ENCODE data around the gene ACIN1. TPM values are rescaled to one million over a fixed set of nuclear protein-coding genes. Genes with fewer than 3 reads are reported as not detected.
"Not testable (repeated sequence)": the region's sequence is repeated elsewhere in the genome, so short reads cannot be mapped to it uniquely, and the experiment has no call there.

ACIN1 gene
- polyA plus RNA-seq, 1 donor: 365 TPM

DNA sequence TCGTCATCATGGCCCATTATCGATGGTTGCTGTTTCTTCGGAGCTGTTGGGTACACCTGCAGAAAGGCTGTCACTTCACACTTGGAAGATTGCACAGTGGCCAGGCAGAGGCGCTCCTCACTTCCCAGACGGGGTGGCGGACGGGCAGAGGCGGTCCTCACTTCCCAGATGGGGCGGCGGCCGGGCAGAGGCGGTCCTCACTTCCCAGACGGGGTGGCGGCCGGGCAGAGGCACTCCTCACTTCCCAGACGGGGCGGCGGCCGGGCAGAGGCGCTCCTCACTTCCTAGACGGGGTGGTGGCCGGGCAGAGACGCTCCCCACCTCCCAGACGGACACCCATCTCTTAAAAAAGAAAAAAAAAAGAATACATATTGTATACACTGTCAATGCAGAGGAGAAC lies 13.2 kb upstream of the ACIN1 start:
- not testable (repeated sequence) for DNase-seq

DNA sequence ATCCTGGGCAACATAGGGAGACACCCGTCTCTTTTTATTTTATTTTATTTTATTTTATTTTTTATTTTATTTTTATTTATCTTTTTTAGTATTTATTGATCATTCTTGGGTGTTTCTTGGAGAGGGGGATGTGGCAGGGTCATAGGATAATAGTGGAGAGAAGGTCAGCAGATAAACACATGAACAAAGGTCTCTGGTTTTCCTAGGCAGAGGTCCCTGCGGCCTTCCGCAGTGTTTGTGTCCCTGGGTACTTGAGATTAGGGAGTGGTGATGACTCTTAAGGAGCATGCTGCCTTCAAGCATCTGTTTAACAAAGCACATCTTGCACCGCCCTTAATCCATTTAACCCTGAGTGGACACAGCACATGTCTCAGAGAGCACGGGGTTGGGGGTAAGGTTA lies 12.7 kb upstream of the ACIN1 start:
- DNase-seq: not testable (repeated sequence)

DNA sequence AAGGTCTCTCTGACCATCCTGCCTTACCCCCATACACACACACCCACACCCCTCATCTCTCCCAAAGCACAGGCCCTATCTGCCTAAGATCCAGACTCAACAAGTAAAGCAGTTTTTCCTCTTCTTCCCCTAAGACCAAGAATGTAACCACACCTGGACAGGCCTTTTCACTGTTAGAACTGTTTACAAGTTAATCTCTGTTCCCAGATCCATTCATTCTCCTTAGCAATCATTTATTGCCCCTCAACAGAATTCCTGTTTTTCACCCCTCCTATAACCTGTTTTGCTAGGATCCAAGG lies 11.8 kb upstream of the ACIN1 start:
- no peak for DNase-seq

DNA sequence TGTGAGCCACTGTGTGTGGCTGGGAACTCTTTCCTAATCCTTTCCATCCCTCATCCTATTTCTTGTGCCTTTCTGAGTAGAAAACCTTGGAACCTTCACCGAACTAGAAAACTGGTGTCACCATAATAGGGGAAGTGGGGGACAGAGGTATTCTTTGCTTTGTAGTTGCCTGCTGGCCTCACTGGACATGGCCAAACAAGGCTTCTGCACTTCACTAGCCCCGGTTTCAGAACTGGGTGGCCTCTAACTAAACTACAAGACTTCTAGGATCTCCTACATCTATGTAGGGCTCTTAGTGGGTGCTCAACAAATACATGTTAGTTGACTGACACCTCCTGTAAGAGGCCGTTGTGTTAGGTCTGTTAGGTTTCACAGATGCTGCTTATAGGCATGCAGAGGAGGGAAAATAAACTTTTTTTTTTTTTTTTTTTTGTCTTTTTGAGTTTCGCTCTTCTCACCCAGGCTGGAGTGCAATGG lies 10.4 kb upstream of the ACIN1 start:
- no peak for DNase-seq

DNA sequence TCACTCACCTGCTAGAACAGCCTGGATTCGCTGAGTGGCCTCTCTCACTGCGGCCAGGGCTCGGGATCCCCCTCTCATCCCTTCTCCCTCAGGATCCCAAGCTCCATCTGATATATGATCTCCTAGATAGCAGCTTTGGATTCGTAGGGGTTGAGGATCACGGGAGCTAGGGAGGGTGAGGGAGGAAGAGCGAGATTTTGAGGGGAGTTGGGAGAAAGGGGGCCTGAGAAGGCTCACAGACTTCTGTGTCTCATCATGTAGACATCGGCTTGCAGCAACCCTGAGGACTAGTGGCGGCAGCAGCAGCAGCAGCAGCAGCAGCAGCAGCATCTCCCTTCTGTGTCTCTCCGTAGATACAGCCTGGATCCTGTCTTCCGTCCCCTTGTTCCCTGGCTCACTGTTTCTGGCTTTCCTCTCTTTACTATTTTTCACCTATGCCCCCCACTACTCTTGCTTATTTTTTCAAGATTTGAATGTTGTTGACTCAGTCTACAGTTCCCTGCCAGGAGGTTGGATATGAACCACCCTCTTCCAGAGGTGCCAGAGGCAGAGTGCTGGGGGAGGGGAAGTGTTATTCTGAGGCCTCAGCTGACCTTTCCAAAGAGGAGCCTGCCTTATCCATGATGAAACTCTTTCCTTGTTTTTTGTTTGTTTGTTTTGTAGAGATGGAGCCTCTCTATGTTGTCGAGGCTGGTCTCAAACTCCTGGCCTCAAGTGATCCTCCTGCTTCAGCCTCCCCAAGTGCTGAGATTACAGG lies 9.8 kb upstream of the ACIN1 start, which contains the start of gene CIROP:
TSS of gene CIROP (minus strand) at position 399 of the 757 bp plus-strand sequence. CDS start at position 330, 69 bp downstream.
- DNase-seq: no peak

DNA sequence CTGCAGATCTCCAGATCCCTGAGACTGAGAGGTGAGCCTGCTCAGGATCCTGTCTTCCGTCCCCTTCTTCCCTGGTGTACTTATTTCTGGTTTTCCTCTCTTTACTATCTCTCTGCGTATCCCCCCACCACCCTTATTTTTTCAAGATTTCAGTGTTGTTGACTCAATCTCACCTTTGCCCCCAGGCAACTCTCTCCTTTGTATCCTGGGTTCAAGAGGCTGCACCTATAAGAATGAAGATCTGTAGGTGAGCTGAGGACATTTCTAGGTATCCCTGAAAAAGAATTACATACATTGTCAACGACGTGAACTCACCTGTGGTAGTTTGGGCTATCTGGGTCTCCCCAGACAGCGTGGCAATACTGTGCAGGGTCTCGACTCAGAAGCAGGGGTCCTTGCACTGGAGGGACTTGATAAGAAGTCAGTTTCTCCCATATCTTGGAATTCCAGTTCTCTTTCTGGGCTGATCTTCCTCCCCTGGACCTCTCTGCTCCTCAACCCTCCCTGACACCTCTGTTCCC lies 9.2 kb upstream of the ACIN1 start:
- DNase-seq: no peak

DNA sequence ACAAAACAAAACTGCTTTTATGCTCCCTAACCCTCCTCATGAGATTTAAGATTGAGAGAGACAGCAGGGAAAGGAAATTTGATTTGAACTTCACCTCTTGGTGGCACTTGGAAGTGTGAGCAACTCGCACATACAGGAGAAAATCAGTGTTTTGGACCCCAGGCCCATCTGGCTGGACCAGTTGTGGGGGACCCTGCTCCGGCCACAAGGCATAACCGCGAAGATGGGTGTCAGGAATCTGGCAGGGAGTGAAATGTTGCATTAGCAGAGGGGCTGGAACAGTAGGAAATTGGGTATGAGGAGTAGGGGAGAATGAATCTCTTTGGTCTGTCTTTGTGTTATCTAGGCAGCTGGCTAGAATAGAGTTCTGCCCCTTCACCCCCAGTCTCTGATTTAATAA lies 8.6 kb upstream of the ACIN1 start:
- no peak for DNase-seq

DNA sequence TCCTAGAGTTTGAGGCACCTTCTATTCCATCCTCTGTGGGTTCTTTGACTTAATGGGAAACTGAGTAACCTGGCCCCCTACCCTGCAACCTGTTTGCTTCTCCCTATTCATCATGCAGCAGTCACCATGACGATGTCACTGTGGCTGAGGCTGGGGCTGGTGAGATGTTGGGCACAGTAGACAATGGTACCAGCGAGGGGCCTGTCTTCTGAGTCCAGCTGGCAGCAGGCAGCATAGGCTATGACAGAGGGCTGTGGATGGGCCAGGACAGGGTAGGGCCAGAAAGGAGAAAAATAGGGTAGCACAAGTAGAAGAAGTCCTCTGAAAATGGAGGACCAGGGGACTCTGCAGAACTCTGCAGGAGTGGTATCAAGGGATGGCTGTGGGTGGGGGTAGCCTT lies 7.9 kb upstream of the ACIN1 start:
- no peak for DNase-seq

DNA sequence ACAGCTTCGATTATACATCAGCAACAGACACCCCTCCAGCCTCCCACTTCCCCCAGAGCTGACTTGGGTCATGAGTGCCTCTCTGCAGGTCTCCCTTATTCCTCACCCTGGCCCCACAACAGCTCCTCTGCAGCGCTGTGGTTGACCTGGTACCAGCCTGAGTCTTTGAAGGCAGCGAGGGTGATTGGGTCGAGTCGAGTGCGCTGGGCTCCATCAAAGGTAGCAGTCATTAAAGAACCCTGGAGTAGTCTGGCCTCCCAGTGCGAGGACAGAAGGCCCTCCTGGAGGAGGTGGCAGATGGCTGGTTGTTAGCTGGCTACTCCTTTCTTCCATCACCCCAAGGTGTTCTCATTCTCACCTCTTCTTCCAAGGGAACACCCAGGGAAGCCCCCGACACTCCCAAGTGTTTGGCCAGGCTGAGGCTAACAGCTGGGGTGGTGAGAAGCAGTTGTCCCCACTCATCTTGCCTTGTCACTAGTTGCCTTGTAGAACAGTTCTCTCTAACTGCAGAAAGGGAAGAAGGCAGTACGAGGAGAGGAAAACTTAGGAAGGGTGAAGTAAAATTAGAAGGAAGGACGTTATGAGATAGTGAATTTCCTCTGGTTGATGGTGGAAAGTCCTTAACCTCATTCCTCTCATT lies 7.2 kb upstream of the ACIN1 start:
- no peak for DNase-seq

DNA sequence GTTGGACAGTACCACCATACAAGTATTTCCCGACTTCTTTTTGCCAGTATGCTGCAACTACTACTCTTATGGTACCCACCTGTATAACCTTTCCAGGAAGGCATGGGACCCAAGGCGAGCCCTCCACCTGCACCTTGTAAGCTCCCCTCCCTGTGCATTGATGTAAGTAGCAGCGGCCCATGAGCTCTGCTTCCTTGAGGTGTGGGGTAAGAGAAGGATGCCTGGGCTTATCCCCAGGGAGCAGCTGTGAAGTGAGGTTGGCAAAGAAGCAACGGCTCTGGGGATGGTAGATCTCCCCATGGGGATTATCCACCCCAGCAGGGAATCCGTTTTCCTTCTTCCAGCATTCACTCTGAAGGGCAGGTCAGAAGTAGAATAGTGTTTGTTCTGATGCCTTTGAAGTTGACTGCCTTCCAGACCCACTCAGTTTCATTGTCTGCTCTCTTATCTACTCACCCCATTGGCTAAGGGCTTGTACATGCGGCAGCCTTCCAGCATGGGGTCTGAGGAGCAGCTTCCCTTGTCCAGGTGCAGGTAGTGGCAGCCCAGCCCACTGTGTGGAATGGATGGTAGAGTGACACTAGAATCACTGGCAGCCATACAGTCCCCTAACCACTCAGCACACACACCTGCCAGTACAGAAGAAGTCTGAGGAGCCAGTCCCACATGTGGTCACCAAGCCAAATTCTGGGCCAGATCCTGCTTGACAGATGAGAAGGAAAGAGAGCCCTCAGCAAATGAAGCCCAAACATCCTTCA lies 6.5 kb upstream of the ACIN1 start:
- no peak for DNase-seq

DNA sequence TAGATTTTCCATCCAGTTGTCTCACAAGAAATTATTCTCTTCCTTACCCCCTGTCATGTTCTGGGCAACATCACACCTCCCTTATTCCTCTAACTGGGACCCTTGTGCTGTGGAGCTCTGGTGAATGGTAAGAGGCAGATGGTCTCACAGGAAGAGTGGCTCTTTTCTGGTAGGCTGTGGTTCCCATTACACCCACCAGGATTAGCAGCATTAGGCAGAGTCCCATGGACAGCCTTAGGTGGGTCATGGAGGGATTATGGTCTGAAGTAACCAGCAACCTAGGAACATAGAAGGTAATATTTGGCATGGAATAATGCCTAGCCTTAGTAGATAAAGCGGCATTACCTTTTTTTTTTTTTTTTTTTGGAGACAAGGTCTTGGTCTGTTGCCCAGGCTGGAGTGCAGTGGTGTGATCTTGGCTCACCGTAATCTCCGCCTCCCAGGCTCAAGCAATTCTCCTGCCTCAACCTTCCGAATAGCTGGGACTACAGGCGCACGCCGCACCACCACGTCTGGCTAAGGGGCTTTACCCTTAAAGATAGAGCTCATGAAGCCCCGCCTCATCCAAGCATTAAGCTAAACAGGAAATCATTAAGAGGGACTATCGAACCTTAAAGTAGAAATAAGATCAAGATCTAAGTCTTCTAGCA lies 4.4 kb upstream of the ACIN1 start:
- DNase-seq: no peak

DNA sequence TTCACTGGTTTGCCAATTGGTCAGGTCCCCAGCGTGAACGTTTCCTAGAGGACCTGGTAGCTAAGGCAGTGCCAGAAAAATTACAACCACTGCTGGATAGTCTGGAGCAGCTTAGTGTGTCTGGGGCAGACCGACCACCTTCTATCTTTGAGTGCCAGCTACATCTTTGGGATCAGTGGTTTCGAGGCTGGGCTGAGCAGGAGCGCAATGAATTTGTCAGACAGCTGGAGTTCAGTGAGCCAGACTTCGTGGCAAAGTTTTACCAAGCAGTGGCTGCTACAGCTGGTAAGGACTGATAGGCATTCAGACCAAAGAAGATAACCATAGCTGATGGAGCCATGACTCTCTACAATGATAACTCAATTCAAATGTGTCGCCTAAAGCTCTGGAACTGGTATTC lies 2.9 kb upstream of the ACIN1 start:
- DNase-seq: no peak

DNA sequence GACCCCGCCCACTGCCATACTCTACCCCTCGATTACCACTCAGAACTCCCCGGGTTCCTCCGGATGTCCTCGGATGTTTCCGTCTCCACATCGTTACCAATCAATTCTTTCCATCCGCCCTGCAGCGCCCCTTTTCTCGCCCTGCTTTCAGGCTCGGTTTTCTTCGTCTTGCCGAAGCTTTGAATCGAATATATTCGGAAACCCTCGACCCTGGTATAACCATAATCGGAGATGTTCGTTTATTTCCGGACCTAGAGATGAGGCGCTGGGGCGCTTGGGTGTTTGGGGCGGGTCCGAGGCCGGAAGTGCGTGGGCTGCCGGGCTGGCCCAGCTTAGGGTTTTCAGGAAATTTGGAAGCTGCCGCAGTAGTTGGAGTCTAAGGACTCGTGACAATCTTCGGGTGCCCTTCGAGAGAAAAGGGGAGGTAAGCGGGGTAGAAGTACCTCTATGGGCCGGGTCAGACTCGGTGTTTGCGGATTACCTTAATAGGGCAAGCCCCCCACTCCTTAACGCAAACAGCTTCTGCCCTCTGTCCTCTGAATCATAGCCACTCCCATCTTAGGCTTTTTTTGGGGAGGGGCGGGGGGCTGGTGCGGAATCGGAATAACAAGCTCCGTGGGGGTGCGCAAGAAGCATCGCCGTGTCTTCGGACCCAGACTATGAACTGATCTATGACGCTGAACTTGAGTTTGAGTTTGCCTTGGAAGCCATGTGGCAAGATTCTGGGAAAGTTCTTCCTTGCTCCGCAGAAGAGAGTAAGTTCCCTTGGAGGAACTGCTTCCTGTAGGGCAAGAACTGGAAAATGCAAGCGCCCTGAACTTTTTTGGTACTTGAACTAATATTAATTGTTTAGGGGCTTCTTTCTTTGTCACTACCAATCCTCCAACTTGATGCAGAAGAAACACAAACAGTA lies 516 bp upstream of the ACIN1 start, which contains the start of gene C14orf119:
TSS of gene C14orf119 (plus strand) at position 310 of the 913 bp plus-strand sequence. CDS start 2,154 bp downstream, outside the sequence.
- peak; percentile 100 for DNase-seq

DNA sequence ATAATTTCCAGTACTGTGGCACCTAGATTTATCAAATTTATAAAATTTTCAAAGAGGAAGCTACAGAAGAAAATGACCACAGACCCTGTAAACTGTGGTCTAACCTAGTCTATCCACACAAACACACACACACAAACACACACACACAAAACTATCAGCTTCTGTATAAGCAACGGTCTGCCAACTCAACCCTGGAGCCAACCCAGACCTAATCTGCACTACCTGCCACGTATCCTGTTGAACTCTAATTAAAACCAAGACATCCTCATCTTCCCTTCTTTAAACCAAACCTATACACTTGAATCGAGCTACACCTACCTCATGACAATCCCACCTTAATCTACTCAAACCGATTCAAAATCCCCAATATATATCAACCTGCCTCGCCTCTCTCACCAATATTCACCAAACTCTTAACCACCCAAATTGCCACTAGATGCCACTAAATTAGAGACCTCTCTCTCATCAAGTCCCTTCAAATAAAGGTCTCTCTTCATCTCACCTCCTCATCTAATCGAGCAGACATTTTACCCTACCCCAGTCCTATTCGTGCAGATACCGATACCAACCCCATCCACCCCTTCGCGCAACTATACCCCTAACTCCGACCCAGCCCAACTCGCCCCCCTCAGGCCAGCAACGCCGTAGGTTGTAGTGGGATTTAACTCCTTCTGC lies 808 bp downstream of the ACIN1 start:
- DNase-seq: no peak

DNA sequence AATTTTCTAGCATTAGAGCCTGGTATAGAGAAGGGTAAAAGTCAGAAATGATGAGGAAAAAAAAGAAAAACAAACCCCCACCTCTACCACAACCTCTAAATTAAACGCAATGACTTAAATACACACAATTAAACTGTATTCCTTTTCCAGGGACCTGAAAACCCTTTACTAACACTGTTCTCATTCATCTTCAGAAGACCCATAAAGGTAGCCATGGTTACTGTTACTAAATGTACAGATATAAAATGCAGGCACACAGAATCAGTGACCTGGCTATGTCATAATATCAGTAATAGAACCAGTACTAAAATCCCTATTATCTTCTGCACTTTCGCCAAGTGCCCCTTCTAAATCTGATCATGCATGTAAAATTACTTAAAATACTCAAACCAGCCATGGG lies 1.4 kb downstream of the ACIN1 start:
- no peak for DNase-seq

DNA sequence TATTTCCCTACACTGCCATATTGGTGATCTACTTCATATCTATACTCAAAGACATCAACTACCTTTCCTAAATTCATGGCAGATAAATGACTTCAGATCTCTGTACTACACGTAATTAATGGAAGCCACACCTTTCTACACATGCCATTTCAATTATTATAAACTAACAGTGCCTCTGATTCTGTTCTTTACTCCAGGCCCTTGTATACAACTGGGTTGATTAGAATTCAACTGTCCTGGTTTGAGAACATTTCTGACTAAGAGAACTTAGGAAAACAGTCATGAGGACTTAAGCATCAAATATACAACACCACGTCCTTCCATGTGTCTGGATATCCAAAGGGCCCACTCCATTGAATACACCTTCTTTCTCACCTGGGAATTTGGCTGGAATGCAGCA lies 1.8 kb downstream of the ACIN1 start:
- no peak for DNase-seq

DNA sequence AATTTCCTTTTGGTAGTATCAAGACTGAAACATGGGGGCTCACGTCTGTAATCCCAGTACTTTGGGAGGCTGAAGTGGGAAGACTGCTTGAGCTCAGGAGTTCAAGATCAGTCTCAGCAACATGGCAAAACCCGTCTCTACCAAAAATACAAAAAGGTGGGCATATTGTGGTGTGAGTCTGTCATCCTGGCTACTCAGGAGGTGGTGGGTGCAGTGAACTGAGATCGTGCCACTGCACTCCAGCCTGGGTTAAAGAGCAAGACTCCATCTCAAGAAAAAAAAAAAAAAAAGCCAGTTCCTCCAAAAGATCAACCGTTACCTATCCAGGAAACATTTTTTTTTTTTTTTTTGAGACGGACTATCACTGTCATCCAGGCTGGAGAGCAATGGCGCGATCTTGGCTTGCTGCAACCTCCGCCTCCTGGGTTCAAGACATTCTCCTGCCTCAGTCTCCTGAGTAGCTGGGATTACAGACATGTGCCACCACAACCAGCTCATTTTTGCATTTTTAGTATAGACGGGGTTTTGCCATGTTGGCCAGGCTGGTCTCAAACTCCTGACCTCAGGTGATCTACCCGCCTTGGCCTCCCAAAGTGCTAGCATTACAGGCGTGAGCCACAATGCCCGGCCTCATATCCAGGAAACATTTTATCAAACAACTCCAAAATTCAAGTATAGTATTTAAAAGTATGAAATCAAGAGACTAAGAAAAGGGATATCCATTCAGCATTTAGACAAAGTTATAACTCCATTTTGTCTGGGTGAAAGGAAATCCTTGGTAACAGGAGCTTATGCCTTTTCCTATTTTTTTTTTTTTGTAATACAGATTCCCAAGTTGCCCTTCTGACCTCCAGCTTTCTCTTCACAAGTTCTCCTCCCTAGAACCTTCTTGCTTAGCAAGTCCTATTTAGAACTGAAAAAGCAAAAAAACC lies 3.4 kb downstream of the ACIN1 start:
- no peak for DNase-seq

DNA sequence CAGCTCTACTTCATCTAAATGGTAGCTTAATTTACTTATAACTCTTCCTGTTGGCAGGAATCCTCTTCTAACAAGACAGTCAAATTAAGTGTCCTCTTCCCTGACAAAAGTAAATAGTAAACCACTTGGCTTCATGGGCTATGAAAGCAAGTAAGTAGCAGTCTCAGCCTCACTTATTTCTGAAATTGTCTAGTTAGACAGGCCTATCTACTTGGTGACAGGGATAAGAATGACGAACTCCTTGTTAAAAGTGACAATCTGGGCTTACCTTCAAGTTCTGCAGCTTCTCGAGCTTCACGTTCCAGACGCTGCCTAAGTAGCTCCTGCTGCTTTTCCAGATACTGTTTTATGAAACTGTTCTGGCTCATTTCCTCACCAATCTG lies 4.7 kb downstream of the ACIN1 start:
- no peak for DNase-seq

DNA sequence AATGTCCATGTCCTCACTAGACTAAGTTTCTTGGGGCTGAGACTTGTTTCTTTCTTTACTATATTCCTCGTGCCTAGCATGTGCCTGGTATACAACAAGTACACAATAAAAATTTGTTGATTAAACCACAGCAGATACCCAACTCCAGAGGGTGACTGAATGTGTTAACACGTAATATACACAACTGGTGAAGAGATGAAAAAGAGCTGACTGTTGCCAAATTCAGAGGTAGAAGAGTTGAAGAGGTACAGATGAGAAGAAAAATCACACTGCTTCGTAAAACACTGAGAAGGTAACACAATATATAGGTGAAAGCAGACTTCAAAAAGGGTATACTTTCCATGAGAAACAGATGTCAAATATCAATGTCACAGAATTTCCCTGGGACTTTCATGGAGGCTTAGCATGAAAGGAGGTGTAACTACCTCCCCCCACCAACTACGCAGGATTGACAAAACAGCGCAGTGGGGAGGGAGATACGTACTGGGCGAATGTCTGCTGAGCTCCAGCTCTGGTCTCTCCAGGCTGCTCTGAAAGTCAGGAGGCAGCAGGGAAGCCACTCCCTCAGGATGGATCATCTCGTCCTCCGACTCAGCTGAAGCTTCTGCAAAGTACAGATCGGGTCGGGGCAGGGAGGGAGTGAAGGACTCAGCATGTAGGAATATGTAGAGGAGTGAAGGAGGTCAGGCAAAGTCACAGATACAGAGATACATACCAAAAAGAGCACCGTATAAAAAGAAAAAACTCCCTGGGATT lies 5.3 kb downstream of the ACIN1 start:
- DNase-seq: no peak
